ENCODE data around the gene AARS2. TPM values are rescaled to one million over a fixed set of nuclear protein-coding genes. Genes with fewer than 3 reads are reported as not detected.

The AARS2 gene
- total RNA-seq, 2 experiments from 2014 or later, result 19.4 to 20.5 TPM

DNA sequence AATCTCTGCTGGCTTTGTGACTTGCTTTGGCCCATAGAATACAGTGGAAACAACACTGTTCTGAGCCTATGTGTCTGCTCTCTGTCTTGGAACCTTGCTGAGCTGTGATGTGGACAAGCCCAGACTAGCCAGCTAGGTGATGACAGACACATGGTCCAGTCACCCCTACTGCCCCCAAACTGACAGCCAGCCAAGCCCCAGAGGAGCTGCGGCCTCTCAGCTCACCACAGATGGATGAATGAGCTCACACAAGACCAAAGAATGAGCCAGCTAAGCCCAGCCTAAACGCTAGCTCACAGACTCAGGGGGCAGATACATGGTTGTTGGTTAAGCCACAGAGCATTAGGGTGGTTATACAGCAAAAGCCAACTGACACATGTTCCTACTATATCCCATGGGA lies 4.1 kb downstream of the AARS2 start:
- no peak overlapping the region for H3K4me3 Mint-ChIP-seq
- no peaks in the 10 kb centered on the region for H3K9me3 Mint-ChIP-seq (ENCODE audit: insufficient read depth)
- H3K27ac Mint-ChIP-seq, result no peak overlapping the region
- H3K36me3 Mint-ChIP-seq (ENCODE audit: low read depth), result peaks cover 31% of the 10 kb centered on the region
- H3K27me3 Mint-ChIP-seq (ENCODE audit: low read depth), result no peaks in the 10 kb centered on the region
- ChIA-PET POLR2A (no interaction called here), CTCF (interaction anchor here (0.8 to 1.6 kb wide), 3 partner anchors 11 to 52 kb away, joined by 3 to 10 read pairs (median 4); partner anchors contain the start of gene SLC35B2)
- ATAC-seq, result no peak
- no peak for DNase-seq
- peaks cover 21% of the 10 kb centered on the region for H3K4me1 Mint-ChIP-seq (ENCODE audit: low read depth)

DNA sequence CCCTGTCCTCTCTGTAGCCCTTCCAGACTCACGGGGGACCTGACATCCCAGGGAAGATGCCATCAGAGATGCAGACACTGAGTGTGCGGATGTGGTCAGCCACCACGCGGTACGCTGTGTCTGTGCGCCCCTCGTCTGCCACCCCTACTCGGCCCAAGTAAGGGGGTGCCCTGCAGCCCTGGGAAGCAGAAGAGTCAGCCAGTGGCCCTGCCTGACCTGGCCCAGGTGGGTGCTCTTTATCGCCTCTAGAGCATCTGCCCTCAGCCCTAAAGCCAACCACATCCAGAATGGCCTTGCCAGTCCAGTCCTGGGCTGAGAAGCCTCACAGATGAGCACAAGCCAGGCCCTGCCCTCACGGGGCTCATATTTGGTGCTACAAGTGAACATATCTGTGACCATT lies 5.9 kb downstream of the AARS2 start:
- H3K27ac Mint-ChIP-seq, result no peak overlapping the region
- H3K36me3 Mint-ChIP-seq (ENCODE audit: low read depth), result peaks cover 38% of the 10 kb centered on the region
- ATAC-seq (no peak), DNase-seq (no peak)
- H3K4me3 Mint-ChIP-seq, result no peak overlapping the region
- ChIA-PET POLR2A (interaction anchor here (0.8 to 1.3 kb wide), 2 partner anchors 12 to 127 kb away, joined by 3 read pairs; no protein-coding TSS in a partner anchor), CTCF (interaction anchor here (0.7 to 7.0 kb wide), 2 partner anchors 11 to 40 kb away, joined by 4 to 81 read pairs; partner anchors contain the start of gene NFKBIE)
- peaks cover 16% of the 10 kb centered on the region for H3K4me1 Mint-ChIP-seq (ENCODE audit: low read depth)
- no peaks in the 10 kb centered on the region for H3K27me3 Mint-ChIP-seq (ENCODE audit: low read depth)
- no peaks in the 10 kb centered on the region for H3K9me3 Mint-ChIP-seq (ENCODE audit: insufficient read depth)

DNA sequence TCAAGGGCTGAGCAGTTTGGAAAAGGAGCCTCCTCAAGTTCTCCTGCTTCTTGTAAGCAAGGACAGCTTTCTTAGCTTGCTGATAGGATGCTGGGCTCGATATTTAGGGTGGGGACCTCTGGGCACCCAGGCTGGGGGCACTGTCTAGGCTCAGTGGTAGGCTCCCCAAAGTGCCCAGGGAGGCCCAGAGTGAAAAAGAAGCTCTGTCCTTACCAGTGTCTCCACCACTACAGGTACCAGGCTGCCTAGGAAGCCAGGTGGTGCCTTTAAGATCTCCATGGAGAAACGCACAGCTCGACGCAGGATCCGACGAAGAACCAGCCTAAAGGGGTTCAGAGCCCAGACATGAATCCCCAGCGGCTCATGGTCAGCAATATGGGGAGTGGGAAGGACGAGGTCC lies 6.4 kb downstream of the AARS2 start:
- Mint-ChIP-seq H3K4me1 (ENCODE audit: low read depth) (peaks cover 11% of the 10 kb centered on the region), H3K27ac (no peak overlapping the region), H3K27me3 (ENCODE audit: low read depth) (no peaks in the 10 kb centered on the region), H3K4me3 (no peak overlapping the region), H3K36me3 (ENCODE audit: low read depth) (peaks cover 40% of the 10 kb centered on the region), H3K9me3 (ENCODE audit: insufficient read depth) (no peaks in the 10 kb centered on the region)
- POLR2A ChIA-PET, result interaction anchor here (1.3 kb wide), 1 partner anchor 12 kb away, joined by 3 read pairs; no protein-coding TSS in a partner anchor
- ATAC-seq (no peak), DNase-seq (no peak)
- CTCF ChIA-PET, result interaction anchor here (2.1 to 7.0 kb wide), 2 partner anchors 11 to 39 kb away, joined by 22 to 81 read pairs; partner anchors contain the start of gene NFKBIE

DNA sequence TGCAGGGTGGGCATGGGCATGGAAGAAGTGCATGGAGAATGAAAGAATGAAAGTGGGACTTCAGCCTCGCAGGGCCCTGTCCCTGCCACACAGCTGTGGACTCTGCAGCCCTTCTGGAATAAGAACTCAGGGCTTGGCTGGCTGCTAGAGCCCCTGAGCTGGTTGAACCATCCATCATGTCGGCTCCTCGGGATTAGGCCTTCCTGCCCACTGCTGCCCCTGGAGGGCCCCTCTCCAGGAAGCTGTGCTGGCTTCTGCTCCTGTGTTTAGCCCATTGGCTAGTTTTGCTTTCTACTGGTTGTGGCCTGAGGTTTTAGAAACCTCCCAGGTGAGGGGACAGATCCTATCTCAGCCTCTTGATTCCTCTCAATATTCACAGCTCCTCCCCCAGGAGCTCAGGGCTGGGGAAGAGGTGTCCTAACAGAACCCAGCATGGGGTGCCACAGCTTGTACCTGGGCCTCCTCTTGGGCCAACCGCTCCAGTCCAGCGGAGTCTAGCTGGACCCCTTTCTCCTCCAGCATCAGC lies 7.9 kb downstream of the AARS2 start:
- Mint-ChIP-seq H3K27me3 (ENCODE audit: low read depth) (no peaks in the 10 kb centered on the region), H3K36me3 (ENCODE audit: low read depth) (peaks cover 43% of the 10 kb centered on the region), H3K4me3 (no peak overlapping the region), H3K27ac (peak overlapping the region; percentile 13), H3K4me1 (ENCODE audit: low read depth) (peaks cover 5% of the 10 kb centered on the region), H3K9me3 (ENCODE audit: insufficient read depth) (no peaks in the 10 kb centered on the region)
- ATAC-seq, result no peak
- no peak for DNase-seq
- CTCF ChIA-PET, result interaction anchor here (0.8 to 7.0 kb wide), 17 partner anchors 8 to 81 kb away, joined by 3 to 81 read pairs (median 5); partner anchors contain the start of genes AARS2, HSP90AB1, NFKBIE and SLC29A1
- POLR2A ChIA-PET, result interaction anchor here (1.0 to 1.6 kb wide), 2 partner anchors 13 to 37 kb away, joined by 3 to 4 read pairs; no protein-coding TSS in a partner anchor

DNA sequence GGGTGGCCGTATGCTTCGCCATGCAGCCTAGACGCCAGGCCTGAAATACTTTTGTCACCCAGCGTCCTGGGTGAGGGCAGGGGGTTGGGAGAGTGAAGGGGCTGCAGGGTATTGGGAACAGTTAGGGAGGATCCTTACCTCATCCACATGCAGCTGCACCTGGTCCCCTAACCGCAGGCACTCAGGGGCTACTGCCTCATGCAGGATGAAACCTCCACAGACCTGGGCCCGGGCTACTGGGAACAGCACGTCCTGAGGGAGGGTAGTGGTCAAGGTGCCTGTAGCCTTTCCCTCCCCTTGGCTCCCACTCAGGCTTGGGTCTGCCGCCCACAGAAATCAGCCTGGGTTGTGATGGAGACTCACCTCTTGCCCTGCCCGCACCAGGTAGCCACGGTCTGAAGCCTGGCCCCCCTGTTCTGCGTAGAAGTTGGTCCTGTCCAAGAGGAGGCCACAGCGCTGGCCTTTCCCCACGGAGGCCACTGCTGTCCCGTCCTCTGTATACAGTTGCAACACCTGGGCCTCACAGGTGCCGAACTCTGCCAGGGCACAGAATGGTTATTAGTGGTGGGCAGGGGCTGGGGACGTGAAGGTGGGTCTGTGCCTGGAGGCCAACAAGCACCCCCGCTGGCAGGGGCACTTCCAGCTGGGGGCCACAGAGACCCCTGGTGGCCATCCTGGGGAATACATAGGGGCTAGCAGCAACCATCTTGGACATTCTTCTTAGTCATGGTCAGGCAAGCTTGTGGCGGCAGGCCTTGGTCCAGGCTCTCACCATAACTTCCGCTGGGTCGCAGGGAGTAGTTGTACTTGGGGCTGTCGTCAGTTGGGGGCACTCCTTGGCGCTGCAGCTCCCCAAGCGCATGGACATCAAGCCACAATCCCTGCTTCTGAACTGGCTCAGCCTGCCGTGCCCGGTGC lies 8.6 kb downstream of the AARS2 start:
- peaks cover 43% of the 10 kb centered on the region for H3K36me3 Mint-ChIP-seq (ENCODE audit: low read depth)
- no peak overlapping the region for H3K4me3 Mint-ChIP-seq
- POLR2A ChIA-PET, result interaction anchor here (1.0 to 1.6 kb wide), 2 partner anchors 12 to 36 kb away, joined by 3 to 4 read pairs; no protein-coding TSS in a partner anchor
- ATAC-seq (peak; percentile 55), DNase-seq (peak; percentile 48)
- H3K4me1 Mint-ChIP-seq (ENCODE audit: low read depth), result peaks cover 5% of the 10 kb centered on the region
- H3K27me3 Mint-ChIP-seq (ENCODE audit: low read depth), result no peaks in the 10 kb centered on the region
- no peaks in the 10 kb centered on the region for H3K9me3 Mint-ChIP-seq (ENCODE audit: insufficient read depth)
- no peak overlapping the region for H3K27ac Mint-ChIP-seq
- CTCF ChIA-PET, result interaction anchor here (0.8 to 7.0 kb wide), 17 partner anchors 9 to 81 kb away, joined by 3 to 81 read pairs (median 5); partner anchors contain the start of genes AARS2, HSP90AB1, NFKBIE and SLC29A1

DNA sequence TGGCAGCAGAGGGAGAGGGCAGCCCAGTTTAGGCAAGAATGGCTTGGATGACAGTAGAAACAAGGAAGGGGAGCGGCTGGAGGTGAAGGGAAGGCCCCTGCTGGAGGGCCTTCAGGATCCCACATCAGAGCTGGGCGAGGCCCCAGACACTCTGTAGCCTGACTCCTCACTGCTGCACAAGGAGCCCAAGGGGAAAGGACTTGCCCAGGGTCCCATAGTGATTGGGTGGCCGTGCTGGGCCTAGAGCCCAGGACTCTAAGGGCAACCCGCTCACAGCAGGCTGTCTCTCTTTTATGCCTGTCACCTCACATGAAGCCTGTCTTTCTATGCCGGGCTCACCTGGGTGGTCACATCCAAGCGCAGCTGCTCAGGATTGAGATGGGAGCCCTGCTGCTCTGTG lies 9.3 kb downstream of the AARS2 start:
- no peaks in the 10 kb centered on the region for H3K27me3 Mint-ChIP-seq (ENCODE audit: low read depth)
- no peak overlapping the region for H3K4me3 Mint-ChIP-seq
- H3K9me3 Mint-ChIP-seq (ENCODE audit: insufficient read depth), result no peaks in the 10 kb centered on the region
- POLR2A ChIA-PET, result interaction anchor here (1.0 to 1.2 kb wide), 2 partner anchors 11 to 36 kb away, joined by 3 read pairs; no protein-coding TSS in a partner anchor
- H3K27ac Mint-ChIP-seq, result no peak overlapping the region
- H3K36me3 Mint-ChIP-seq (ENCODE audit: low read depth), result peaks cover 42% of the 10 kb centered on the region
- no peak for ATAC-seq
- no peak for DNase-seq
- CTCF ChIA-PET, result interaction anchor here (0.9 to 7.0 kb wide), 8 partner anchors 10 to 131 kb away, joined by 3 to 81 read pairs (median 6); partner anchors contain the start of genes AARS2, HSP90AB1 and NFKBIE
- H3K4me1 Mint-ChIP-seq (ENCODE audit: low read depth), result peaks cover 5% of the 10 kb centered on the region

DNA sequence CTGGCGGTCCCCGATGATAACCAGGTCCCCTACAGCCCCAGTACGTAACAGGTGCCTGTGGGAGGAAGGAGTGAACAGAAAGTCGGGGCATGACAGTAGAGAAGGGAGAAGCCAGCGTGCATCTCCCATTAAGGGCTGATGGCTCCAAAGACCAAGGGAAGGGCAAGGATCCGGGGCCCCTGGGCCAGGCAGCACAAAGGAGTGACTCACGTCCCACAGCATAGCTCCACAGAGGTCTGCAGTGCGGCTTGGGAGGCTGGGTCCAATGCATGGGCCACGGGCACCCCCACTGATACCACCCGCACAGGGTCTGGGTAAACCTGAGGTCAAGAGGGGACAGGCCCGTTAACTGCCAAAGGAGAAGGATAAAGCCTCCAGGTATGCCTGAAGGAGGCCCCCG lies 10.3 kb downstream of the AARS2 start:
- ChIA-PET POLR2A (interaction anchor here (1.2 kb wide), 1 partner anchor 35 kb away, joined by 3 read pairs; no protein-coding TSS in a partner anchor), CTCF (interaction anchor here (0.9 to 7.0 kb wide), 3 partner anchors 11 to 130 kb away, joined by 3 to 81 read pairs (median 35); partner anchors contain the start of genes AARS2 and NFKBIE)
- DNase-seq (no peak), ATAC-seq (no peak)
- Mint-ChIP-seq H3K9me3 (ENCODE audit: insufficient read depth) (no peaks in the 10 kb centered on the region), H3K36me3 (ENCODE audit: low read depth) (peaks cover 37% of the 10 kb centered on the region), H3K27ac (no peak overlapping the region), H3K4me1 (ENCODE audit: low read depth) (peaks cover 7% of the 10 kb centered on the region), H3K27me3 (ENCODE audit: low read depth) (peaks cover 6% of the 10 kb centered on the region), H3K4me3 (no peak overlapping the region)

DNA sequence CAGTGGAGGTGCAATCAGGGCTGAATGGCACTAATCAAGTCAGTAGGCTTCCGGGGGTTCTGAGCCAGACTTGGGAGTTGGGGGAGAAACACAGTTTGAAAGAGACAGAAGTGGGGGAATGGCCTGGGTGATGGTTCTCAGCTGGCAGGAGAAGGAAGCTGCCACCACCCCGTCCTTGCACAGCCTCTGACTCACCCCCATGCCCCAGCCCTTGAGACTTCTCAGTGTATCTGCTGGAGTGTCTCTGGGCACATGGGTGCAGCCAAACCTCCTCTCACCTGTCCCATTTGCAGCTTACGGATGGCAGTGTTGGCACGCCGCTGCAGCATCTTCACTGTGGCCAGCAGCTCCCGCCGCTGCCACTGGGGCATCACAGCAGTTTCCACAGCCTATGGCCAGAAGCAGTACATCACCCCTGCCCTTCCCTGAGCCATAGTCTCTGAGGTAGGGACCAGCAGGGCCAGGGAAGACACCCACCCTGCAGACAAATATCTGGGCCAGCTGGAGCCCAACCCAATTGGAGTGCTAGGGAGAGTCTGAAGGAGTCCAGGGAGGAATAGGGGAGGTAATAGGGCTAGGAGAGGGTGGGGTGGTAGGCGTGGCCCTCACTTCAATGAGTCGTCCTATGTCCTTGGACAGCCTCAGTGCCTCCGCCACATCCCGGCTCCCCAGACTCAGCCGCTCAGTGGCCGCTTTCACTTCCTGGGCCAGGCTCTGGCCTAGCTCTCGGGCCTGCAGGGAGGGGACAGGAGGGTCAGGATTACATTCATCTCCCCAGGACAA lies 11.2 kb downstream of the AARS2 start:
- CTCF ChIA-PET, result interaction anchor here (1.5 to 7.0 kb wide), 3 partner anchors 11 to 37 kb away, joined by 3 to 81 read pairs (median 35); partner anchors contain the start of genes AARS2 and NFKBIE
- Mint-ChIP-seq H3K9me3 (ENCODE audit: insufficient read depth) (no peaks in the 10 kb centered on the region), H3K27ac (no peak overlapping the region), H3K36me3 (ENCODE audit: low read depth) (peaks cover 36% of the 10 kb centered on the region), H3K27me3 (ENCODE audit: low read depth) (peaks cover 11% of the 10 kb centered on the region), H3K4me3 (no peak overlapping the region), H3K4me1 (ENCODE audit: low read depth) (peaks cover 10% of the 10 kb centered on the region)
- ATAC-seq (no peak), DNase-seq (no peak)
- POLR2A ChIA-PET, result interaction anchor here (0.5 to 1.1 kb wide), 2 partner anchors 10 to 198 kb away, joined by 3 read pairs; no protein-coding TSS in a partner anchor

DNA sequence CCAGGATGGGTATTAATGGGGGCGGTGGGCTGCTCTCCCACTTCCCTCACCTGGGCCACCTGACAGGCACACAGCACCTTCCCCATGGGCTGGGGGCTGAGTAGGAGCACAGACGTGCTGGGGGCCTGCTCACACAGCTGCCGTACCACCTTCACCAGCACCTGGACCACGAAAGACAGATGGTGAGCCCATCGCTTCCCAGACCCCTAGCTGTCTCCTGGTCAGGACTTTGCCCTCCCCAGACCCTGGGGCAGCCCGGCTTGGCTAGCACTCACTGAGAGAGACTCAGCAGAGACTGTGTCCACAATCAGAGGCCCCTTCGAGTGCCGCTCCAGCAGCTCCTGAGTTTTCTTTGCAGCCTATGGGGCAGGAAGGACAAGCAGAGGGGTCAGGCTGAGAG lies 12.0 kb downstream of the AARS2 start:
- Mint-ChIP-seq H3K4me3 (no peak overlapping the region), H3K4me1 (ENCODE audit: low read depth) (peaks cover 10% of the 10 kb centered on the region), H3K27ac (no peak overlapping the region), H3K36me3 (ENCODE audit: low read depth) (peaks cover 36% of the 10 kb centered on the region), H3K9me3 (ENCODE audit: insufficient read depth) (no peaks in the 10 kb centered on the region), H3K27me3 (ENCODE audit: low read depth) (peaks cover 20% of the 10 kb centered on the region)
- ATAC-seq, result no peak
- no peak for DNase-seq
- ChIA-PET CTCF (interaction anchor here (1.5 to 7.0 kb wide), 3 partner anchors 12 to 38 kb away, joined by 3 to 81 read pairs (median 35); partner anchors contain the start of genes AARS2 and NFKBIE), POLR2A (interaction anchor here (0.5 to 1.1 kb wide), 2 partner anchors 9 to 11 kb away, joined by 3 to 4 read pairs; no protein-coding TSS in a partner anchor)

DNA sequence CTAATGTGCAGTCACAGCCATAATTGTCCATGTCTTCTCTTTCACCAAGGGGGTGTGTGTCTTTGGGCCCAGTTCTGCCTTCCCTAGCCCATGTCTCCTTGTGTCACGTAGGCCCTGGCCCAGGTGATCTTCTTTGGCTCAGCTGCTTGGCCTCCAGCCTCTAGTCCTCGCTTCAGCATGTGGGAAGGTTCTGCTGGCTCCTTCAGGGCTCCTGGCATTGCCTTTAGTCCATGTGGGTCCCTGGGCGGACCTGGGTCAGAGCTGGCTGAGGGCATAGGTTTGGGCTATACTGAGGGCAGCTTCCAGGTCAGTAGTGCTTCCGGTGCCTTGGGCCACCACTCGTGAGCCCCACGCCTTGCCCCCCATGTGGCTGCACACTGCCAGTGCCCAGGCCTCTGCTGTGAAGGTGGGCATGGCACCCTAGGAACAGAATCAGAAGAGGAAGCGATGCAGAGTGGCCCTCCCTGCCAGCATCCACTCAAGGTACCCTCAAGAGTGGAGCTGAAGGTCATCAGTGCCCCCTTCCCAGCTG lies 12.8 kb downstream of the AARS2 start:
- H3K27me3 Mint-ChIP-seq (ENCODE audit: low read depth), result peaks cover 25% of the 10 kb centered on the region
- no peak overlapping the region for H3K4me3 Mint-ChIP-seq
- peaks cover 31% of the 10 kb centered on the region for H3K36me3 Mint-ChIP-seq (ENCODE audit: low read depth)
- ATAC-seq, result no peak
- H3K9me3 Mint-ChIP-seq (ENCODE audit: insufficient read depth), result no peaks in the 10 kb centered on the region
- no peak for DNase-seq
- ChIA-PET POLR2A (no interaction called here), CTCF (interaction anchor here (0.5 to 1.5 kb wide), 2 partner anchors 13 to 39 kb away, joined by 3 read pairs; no protein-coding TSS in a partner anchor)
- peaks cover 7% of the 10 kb centered on the region for H3K4me1 Mint-ChIP-seq (ENCODE audit: low read depth)
- H3K27ac Mint-ChIP-seq, result no peak overlapping the region

Measured in activated CD8-positive, alpha-beta T cell treated with anti-CD3 and anti-CD28 coated beads, Interleukin-2, amount 10 ng/mL, durations not matched to agents 7 days and 5 days (primary cell).